GM18505 (cell line): Measurements from ENCODE around the gene RCSD1.
A peak's percentile ranks its signal among the peaks of the same experiment; 100 is the strongest.

ENCODE experiments used
- ATAC-seq: cut with Tn5 transposase; IDR thresholded peaks from one replicate; pipeline ENCODE4 v1.9.1; 2021; ENCODE audit not compliant: unreplicated experiment
- POLR2A ChIP-seq: IDR thresholded peaks from 4 replicates; pipeline ENCODE4 v1.6.1; 2011; ENCODE audit warnings: borderline replicate concordance; ENCODE audit not compliant: insufficient read depth, insufficient read length; ENCODE audit errors: extremely low read depth

The RCSD1 gene

GRCh38 chr1:167658574-167659328 lies 28.7 kb downstream of the RCSD1 start:
- no peak for ATAC-seq
- no peak for TF ChIP-seq POLR2A

GRCh38 chr1:167659450-167659849 lies 29.4 kb downstream of the RCSD1 start:
- TF ChIP-seq POLR2A = no peak
- ATAC-seq = no peak

- no peak for TF ChIP-seq POLR2A
- no peak for ATAC-seq
Observed at GRCh38 chr1:167659881-167660280, 29.8 kb downstream of the RCSD1 start.

- no peak for ATAC-seq
- no peak for TF ChIP-seq POLR2A
Observed at GRCh38 chr1:167661527-167662426, 31.7 kb downstream of the RCSD1 start.

- ATAC-seq = no peak
- TF ChIP-seq POLR2A = no peak
Observed at GRCh38 chr1:167663002-167663772, 33.2 kb downstream of the RCSD1 start.

DNA sequence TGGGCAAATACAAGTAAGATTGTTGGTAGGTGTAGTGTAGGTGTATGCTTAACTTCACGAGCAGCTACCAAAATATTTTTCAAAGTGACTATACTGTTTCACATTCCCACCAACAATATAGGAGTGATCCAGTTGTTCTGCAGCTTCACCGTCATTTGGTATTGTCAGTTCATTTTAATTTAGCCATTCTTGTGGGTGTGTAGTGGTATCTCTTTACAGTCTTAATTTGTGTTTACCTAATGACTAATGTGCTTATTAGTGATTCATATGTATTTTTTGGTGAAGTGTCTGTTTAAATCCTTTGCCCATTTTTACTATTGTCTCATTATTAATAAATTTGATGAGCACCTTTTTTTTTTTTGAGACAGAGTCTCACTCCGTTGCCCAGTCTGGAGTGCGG lies 35.4 kb downstream of the RCSD1 start:
- TF ChIP-seq POLR2A = no peak
- no peak for ATAC-seq

GRCh38 chr1:167666416-167666815 lies 36.4 kb downstream of the RCSD1 start:
- ATAC-seq = no peak
- no peak for TF ChIP-seq POLR2A

DNA sequence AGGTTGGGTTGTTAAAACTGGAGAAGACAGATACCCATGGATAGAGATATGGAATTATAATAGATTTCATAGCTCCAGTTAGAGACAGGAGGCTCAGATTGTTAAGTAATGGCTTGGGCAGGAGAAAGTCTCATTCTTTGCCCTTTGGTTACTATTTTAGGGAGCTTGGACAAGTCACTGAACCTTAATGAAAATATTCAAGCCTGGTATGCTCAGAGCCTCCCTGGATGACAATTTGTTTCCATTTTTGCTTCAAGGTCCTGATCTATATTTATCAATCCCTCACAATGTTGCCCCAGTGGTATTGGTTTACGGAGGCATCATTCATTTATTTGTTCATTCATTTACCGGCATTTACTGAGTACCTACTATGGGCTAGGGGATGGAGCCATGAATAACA lies 37.5 kb downstream of the RCSD1 start:
- no peak for TF ChIP-seq POLR2A
- no peak for ATAC-seq

DNA sequence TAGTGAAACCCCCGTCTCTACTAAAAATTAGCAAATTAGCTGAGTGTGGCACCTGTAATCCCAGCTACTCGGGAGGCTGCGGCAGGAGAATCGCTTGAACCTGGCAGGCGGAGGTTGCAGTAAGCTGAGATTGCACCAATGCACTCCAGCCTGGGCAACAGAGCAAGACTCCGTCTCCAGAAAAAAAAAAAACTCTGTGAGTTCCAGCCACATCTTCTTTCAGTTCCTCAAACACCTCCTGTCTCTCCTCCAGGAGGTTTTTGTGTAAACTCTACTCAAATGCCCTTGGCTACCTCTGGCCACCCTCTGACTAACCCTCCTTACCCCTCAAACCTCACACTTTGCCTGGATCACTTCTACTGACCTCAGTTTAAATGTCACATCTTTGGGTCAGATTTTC lies 38.1 kb downstream of the RCSD1 start:
- ATAC-seq = peak; percentile 64
- TF ChIP-seq POLR2A = no peak

DNA sequence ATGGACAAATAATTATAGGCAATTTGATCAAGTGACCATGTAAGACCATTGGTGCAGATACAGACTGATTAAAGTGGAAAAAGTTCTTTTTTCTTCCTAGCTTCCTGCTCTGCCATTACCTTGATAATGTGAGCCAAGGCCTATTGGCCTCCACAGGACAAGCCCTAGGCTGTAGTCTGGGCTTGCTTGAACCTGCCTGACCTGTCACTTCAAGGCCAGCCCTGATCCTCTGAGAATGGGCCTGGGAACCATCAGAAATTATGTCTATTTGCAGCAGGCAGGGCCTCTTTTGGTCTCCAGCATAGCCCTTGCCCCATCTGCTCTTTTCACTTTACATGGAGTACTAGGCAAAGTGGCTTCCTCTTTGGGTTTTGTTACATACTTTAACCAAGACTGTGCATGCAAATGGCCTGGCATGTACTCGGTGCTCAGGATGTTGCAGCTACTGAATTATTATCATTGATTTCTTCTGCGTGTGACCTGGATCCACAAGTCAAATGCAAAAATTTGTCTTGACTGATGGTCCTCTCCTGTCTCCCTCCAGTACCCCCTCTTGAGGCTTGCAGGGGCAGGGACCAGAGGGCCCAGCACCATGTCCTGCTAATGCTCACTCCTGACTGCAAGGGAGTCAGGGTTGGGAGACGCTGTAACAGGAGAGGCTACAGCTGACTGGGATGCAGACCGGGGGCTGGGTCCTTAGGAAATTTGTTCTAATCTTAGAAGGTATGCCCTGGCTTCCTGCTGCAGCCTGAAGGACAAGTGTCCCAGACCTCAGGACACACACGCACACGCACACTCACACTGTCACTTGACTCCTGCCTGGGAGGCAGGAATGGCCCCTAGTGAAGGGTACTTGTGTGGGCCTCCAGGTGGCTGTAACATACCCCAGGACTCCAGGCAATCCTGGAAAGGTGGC lies 39.4 kb downstream of the RCSD1 start:
- ATAC-seq = peak; percentile 45
- peak; percentile 21 for TF ChIP-seq POLR2A

- ATAC-seq = no peak
- TF ChIP-seq POLR2A = no peak
Observed at GRCh38 chr1:167670563-167670962, 40.5 kb downstream of the RCSD1 start.
